Upper lobe of left lung (tissue), 6 donors: ENCODE measurements around the gene CLTCL1. TPM values are rescaled to one million over a fixed set of nuclear protein-coding genes. Genes with fewer than 3 reads are reported as not detected.
A peak's percentile ranks its signal among the peaks of the same experiment; 100 is the strongest.

Experiments
- ATAC-seq, 2 donors: fragments of 200-7000 bp; cut with Tn5 transposase; one replicate each; pipeline ENCODE4 v1.9.1; 2022; ENCODE audit warnings: mild to moderate bottlenecking in 2 of 2, moderate library complexity in 2 of 2; ENCODE audit not compliant: low FRiP score in 2 of 2
- DNase-seq, 2 donors: peaks; one replicate each; pipeline ENCODE4 v3.0.0-alpha.2; 2019 to 2020
- H3K27ac ChIP-seq, 4 donors: fragments of 200-600 bp; sonication (generic); one replicate each; pipeline ENCODE4 v1.5.1; 2016 to 2019
- H3K27me3 ChIP-seq, 4 donors: fragments of 200-600 bp; sonication (generic); one replicate each; pipeline ENCODE4 v1.5.1; 2017 to 2019
- H3K36me3 ChIP-seq, 4 donors: fragments of 200-600 bp; sonication (generic); one replicate each; pipeline ENCODE4 v1.5.1; 2016 to 2019
- H3K4me1 ChIP-seq, 4 donors: fragments of 200-600 bp; sonication (generic); one replicate each; pipeline ENCODE4 v1.5.1; 2018 to 2019
- H3K4me3 ChIP-seq, 4 donors: fragments of 200-600 bp; sonication (generic); one replicate each; pipeline ENCODE4 v1.5.1; 2017 to 2019; ENCODE audit warnings: mild to moderate bottlenecking in 2 of 4, moderate library complexity in 1 of 4
- H3K9me3 ChIP-seq, 4 donors: fragments of 200-600 bp; sonication (generic); one replicate each; pipeline ENCODE4 v1.5.1; 2018 to 2019
- CTCF ChIP-seq, 6 experiments: fragments of 450-650 bp in 4 of 6; fragments of 200-600 bp in 2 of 6; sonication (generic) in 2 of 6; IDR thresholded peaks; one replicate each; pipeline ENCODE4 v1.5.1; 2016 to 2019; ENCODE audit warnings: antibody characterized with exemption in 6 of 6
- EP300 ChIP-seq, 4 donors: sonication (generic); formaldehyde crosslinking; IDR thresholded peaks; one replicate each; pipeline ENCODE4 v1.5.1; 2017; ENCODE audit warnings: antibody characterized with exemption in 4 of 4, control low read depth in 2 of 4
- POLR2A ChIP-seq, 4 donors: fragments of 450-650 bp; IDR thresholded peaks; one replicate each; pipeline ENCODE4 v1.5.1; 2016 to 2017; ENCODE audit warnings: antibody characterized with exemption in 4 of 4, mild to moderate bottlenecking in 2 of 4
- POLR2AphosphoS5 ChIP-seq, 2 donors: sonication (generic); formaldehyde crosslinking; IDR thresholded peaks; one replicate each; pipeline ENCODE4 v1.5.1; 2017; ENCODE audit warnings: antibody characterized with exemption in 2 of 2
- WGBS, 2 donors: methylation state at CpG; one replicate each; pipeline ENCODE4 v1.1.5; 2017 to 2018; 5-methylcytosine and 5-hydroxymethylcytosine counted together
- total RNA-seq, 6 donors: library from RNA; depleted of rRNA in 4 of 6; stranded (reverse); fragments of >200 nt in 4 of 6; gene quantifications; one replicate each; pipeline versions ENCODE4 v1.1.0 to v1.2.1, GENCODE V29; 2016 to 2021
- donor health status: DM: no; HTN: no; CAD: no; lungs with moderate emphysema.
- donor health status: DM: no; HTN: yes; CAD: no; lungs with severe emphysema.

CLTCL1 gene
- total RNA-seq, 6 donors from 2014 or later, result 3.0 to 14.7 (median 6.0) TPM

DNA sequence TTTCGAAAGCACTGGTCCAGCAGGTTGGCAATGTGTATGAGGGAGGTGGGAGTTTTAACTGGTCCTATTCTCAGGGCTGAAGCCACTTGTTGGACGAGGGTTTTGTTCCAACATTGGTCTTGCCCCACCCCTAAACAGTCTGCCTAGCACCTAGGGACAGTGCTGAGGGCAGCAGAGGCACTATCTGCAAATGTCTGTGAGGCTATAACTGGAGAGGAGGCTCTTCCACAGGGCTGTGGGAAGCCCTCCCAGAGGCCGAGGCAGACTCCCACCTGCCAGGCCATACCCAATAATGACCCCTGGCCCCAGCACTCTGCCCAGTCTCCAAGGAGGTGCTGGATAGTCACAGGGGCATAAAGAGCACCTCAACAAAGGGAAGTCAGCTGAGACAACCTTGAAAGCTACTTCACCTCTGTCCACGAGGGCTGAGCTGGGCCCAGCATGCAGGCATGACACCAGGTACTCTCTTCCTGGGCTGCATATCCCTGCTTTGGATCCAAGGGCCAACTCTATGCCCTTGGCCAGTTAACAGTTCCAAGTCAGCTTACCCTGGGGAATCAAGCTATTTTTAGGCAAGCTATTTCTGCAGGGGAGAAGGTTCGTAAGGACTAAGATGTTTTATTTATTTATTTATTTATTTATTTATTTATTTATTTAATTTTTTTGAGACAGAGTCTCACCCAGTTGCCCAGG lies 72.8 kb downstream of the CLTCL1 start:
- H3K27ac ChIP-seq, result no peak overlapping the region
- H3K9me3 ChIP-seq, result no peaks in the 10 kb centered on the region
- WGBS, 2 donors, result 75 to 78% methylated on average over 5 of the region's 5 CpGs
- DNase-seq (no peak), ATAC-seq (no peak)
- H3K4me1 ChIP-seq, result peaks cover 0 to 3% (median 0%) of the 10 kb centered on the region in 4 donors
- no peaks in the 10 kb centered on the region for H3K27me3 ChIP-seq
- TF ChIP-seq EP300 (IDR thresholded peaks at IDR 0.05) (no peak), POLR2AphosphoS5 (IDR thresholded peaks at IDR 0.05) (no peak), CTCF (IDR thresholded peaks at IDR 0.05) (no peak)
- peaks cover 0 to 48% (median 16%) of the 10 kb centered on the region in 4 donors for H3K36me3 ChIP-seq
- H3K4me3 ChIP-seq, result no peak overlapping the region

- DNase-seq (no peak), ATAC-seq (no peak)
- Histone ChIP-seq H3K4me1 (peaks cover 0 to 3% (median 0%) of the 10 kb centered on the region in 4 donors), H3K36me3 (peaks cover 0 to 29% (median 10%) of the 10 kb centered on the region in 4 donors), H3K27ac (no peak overlapping the region), H3K27me3 (no peaks in the 10 kb centered on the region), H3K9me3 (no peaks in the 10 kb centered on the region), H3K4me3 (no peak overlapping the region)
- 92 to 93% methylated on average over 5 of the region's 5 CpGs for WGBS, 2 donors
- TF ChIP-seq POLR2AphosphoS5 (IDR thresholded peaks at IDR 0.05), result no peak
- no peak for TF ChIP-seq POLR2A (IDR thresholded peaks at IDR 0.05)
- no peak for TF ChIP-seq CTCF (IDR thresholded peaks at IDR 0.05)
- no peak for TF ChIP-seq EP300 (IDR thresholded peaks at IDR 0.05)
Measured at GRCh38 chr22:19216579-19216978, 74.9 kb downstream of the CLTCL1 start.

DNA sequence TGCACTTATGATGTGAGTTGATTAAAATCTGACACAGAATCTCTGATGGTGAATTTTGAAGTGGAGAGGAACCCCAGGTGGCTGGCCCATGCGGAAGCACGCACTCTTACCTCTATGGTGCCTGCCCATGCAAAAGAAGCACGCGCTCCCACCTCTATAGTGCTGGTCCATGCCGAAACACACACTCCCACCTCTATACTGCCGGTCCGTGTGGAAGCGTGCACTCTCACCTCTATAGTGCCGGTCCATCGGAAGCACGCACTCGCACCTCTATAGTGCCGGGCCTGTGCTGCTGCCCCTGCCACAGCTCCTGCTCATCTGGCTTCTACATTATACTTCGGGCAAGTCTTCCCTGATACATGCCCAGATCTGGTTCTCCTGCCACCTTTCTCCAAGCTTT lies 76.2 kb downstream of the CLTCL1 start:
- Histone ChIP-seq H3K9me3 (no peaks in the 10 kb centered on the region), H3K27me3 (no peaks in the 10 kb centered on the region), H3K36me3 (peaks cover 0 to 18% (median 7%) of the 10 kb centered on the region in 4 donors), H3K4me1 (peaks cover 0 to 3% (median 0%) of the 10 kb centered on the region in 4 donors), H3K27ac (no peak overlapping the region), H3K4me3 (no peak overlapping the region)
- 96 to 97% methylated on average over 14 of the region's 14 CpGs for WGBS, 2 donors
- ATAC-seq (no peak), DNase-seq (no peak)
- no peak for TF ChIP-seq POLR2AphosphoS5 (IDR thresholded peaks at IDR 0.05)
- TF ChIP-seq POLR2A (IDR thresholded peaks at IDR 0.05), result no peak
- no peak for TF ChIP-seq EP300 (IDR thresholded peaks at IDR 0.05)
- no peak for TF ChIP-seq CTCF (IDR thresholded peaks at IDR 0.05)

- H3K9me3 ChIP-seq, result no peaks in the 10 kb centered on the region
- DNase-seq (no peak), ATAC-seq (no peak)
- no peaks in the 10 kb centered on the region for H3K27me3 ChIP-seq
- no peak overlapping the region for H3K4me3 ChIP-seq
- H3K4me1 ChIP-seq, result peaks cover 0 to 3% (median 0%) of the 10 kb centered on the region in 4 donors
- peaks cover 0 to 23% (median 4%) of the 10 kb centered on the region in 4 donors for H3K36me3 ChIP-seq
- TF ChIP-seq POLR2AphosphoS5 (IDR thresholded peaks at IDR 0.05) (peak in 1 of 2 donors; percentile 30), POLR2A (IDR thresholded peaks at IDR 0.05) (no peak)
- 63 to 73% methylated on average over 3 to 4 of the region's 4 CpGs for WGBS, 2 donors
- H3K27ac ChIP-seq, result no peak overlapping the region
Measured at GRCh38 chr22:19214078-19214473, 77.4 kb downstream of the CLTCL1 start.

DNA sequence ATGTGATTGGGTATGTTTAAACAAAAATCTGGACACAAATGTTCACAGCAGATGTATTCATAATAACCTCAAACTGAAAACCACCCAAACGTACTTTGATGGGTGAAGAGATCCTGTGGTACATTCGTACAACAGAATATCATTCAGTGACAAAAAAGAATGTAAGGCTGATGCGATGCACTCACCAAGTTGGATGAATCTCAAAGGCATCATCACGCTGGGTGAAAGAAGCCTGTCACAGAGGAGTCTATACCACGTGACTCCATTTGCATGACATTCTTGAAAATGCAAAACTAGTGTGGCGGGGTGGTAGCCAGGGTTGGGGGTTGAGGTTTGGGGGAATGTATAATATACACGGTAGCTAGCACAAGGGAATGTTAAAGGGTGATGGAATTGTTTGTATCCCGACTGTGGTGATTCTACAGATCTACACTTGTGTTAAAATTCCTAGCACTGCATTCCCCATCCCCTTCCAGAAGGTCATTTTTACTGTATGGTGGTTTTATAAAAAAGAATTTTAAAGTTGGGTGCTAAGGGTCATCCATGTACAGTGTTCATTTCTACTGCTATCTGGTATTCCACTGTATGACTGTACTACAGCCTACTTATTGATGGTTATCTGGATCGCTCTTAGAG lies 78.0 kb downstream of the CLTCL1 start:
- WGBS, 2 donors, result 66 to 71% methylated on average over 9 of the region's 9 CpGs
- DNase-seq (no peak), ATAC-seq (no peak)
- peaks cover 0 to 3% (median 0%) of the 10 kb centered on the region in 4 donors for H3K4me1 ChIP-seq
- peaks cover 0 to 28% (median 4%) of the 10 kb centered on the region in 4 donors for H3K36me3 ChIP-seq
- TF ChIP-seq CTCF (IDR thresholded peaks at IDR 0.05) (no peak), POLR2AphosphoS5 (IDR thresholded peaks at IDR 0.05) (no peak), EP300 (IDR thresholded peaks at IDR 0.05) (no peak), POLR2A (IDR thresholded peaks at IDR 0.05) (no peak)
- H3K4me3 ChIP-seq, result no peak overlapping the region
- no peaks in the 10 kb centered on the region for H3K9me3 ChIP-seq
- H3K27me3 ChIP-seq, result no peaks in the 10 kb centered on the region
- no peak overlapping the region for H3K27ac ChIP-seq
